SIG-M5 treated with dmso at 0.1 percent for 504 hours (cell line): ENCODE measurements around the gene MASP1.

ENCODE experiments used
- DNase-seq: peaks from one replicate; lab custom pipeline; 2025; ENCODE audit not compliant: unreplicated experiment; lab: John Stamatoyannopoulos, UW

The MASP1 gene

DNA sequence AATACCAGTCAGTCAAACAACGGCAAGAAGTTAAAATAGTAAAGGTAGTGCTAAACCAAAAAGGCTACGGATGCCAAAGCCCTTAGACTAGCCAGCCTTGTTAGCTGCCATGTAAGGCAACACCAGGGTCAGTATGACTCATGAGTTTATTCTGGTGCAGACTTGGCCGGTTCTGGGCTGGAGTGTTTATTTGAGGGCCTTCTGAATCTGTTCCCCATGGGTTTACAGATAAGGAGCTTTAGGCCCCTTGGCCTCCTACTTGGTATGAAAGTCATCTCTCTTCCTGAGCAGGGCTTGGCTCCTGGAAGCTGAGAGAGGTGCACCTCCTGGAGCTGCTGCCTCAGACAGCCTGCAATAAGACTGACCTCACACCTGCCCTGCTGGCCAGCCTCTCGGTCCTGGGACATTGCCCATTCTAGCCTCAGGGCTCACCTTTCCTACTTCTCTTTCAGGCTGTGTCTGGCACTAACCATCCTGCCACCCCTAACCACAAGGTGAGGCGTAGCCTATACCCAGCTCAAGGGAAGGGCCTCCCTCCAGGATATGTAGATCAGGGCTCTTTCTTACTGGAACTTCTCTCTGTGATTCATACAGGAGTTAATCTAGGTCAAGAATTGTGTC, 104.6 kb downstream of the MASP1 start:
- peak; percentile 11 for DNase-seq

DNA sequence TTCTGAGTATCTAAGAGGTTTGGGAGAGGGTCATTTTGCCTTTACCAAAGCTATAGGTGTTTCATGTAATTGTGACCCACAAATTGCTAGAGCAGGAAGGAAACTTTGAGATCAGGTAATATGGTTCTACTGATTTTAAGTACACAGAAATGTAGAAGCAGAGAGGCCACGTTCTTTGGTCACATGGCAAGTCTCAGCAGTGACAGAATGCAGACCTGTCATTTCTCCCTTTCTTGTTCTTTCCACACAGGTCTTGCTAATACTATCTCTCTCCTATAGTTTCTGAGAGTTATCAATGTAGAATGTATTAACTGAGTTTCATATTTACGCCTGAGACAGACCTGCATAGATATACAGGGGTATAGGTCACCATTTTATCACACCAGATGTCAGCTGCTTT, 105.2 kb downstream of the MASP1 start:
- no peak for DNase-seq

DNA sequence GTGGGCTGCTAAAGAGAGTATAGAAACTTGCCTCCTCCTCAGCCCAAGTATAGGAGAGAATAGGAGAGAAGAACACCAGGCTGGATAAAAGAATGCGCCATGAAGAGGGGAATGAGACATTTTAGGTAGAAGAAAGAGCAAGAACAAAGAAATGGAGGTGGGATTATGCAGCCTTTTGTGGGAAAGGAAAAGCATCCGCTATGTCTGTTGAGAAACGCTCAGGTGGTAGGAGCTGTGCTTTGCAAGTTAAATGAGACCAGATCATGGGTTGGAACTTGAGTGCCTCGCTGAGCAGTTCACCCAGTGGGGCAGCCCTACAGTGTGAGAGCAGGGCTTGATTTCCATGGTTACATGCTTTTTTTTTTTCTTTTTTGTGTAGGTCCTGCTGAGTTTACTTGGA, 105.8 kb downstream of the MASP1 start:
- no peak for DNase-seq
